ENCODE results near the gene ZNF618. TPM values are rescaled to one million over a fixed set of nuclear protein-coding genes. Genes with fewer than 3 reads are reported as not detected.
A peak's percentile ranks its signal among the peaks of the same experiment; 100 is the strongest.

ZNF618 gene
- total RNA-seq, 2 donors from 2014 or later: 0.33 to 1.4 TPM

DNA sequence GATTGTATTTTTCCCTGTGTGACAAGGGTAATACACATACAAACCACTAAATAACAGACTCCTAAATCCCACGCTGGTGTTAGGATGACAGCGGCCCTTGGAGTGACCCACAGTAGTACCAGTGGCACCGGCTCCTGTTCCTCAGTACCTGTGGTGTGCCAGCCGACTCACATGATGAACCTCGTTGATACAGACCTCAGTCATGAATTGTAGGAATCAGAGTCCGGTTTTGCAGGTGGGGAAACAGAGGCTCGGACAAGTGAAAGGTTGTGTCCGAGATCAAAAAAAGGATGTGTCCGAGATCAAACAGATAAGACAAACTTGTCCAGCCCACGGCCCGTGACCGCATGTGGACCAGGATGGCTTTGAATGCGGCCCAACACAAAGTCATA lies 124.0 kb downstream of the ZNF618 start:
- H3K36me3 Mint-ChIP-seq: no peaks in the 10 kb centered on the region

DNA sequence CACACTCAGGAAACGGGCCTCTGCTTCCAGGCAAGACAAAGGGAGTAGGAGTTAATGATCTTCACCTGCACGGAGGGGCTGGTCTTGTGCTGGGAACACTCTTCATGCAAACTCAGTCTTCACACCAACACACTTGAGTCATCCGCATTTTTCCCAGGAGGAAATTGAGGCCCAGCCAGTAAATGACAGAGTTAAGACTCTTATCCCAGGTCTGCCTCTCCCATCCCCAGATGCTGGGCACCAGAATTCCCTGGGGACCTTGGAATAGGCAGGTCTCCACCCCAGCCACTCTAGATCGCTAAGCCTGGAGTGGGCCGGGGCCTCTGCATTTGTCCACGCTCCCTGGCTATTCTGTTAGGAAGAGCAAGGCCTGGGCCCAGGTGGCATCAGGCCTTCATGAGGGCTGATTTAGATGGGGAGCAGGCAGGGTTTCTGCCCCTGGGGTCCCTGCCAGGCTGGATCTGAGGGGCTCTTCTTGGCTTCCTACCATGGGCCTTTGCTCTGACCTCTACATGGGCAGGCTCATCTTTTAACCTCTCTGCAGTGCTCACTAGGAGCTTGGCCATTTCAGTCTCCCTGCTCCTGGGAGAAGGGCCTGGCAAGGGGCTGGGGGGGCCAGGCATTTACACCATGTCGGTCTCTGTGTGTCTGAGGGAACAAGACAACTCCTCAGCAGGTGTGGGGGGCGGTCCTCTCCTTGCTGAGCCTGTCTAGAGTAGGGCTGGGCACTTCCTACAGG lies 124.7 kb downstream of the ZNF618 start:
- Mint-ChIP-seq H3K27me3 (no peaks in the 10 kb centered on the region), H3K27ac (no peak overlapping the region), H3K4me3 (no peak overlapping the region), H3K4me1 (ENCODE audit: low read depth in 2 of 2) (no peaks in the 10 kb centered on the region), H3K9me3 (no peaks in the 10 kb centered on the region), H3K36me3 (no peaks in the 10 kb centered on the region)
- peak; percentile 10 for DNase-seq (ENCODE audit: low spot score)
- no peak for ATAC-seq

More for the DNA sequence above, 124.0 kb downstream of the ZNF618 start:
- ATAC-seq: no peak
- Mint-ChIP-seq H3K4me3 (no peak overlapping the region), H3K27ac (no peak overlapping the region), H3K9me3 (no peaks in the 10 kb centered on the region), H3K4me1 (ENCODE audit: low read depth in 2 of 2) (no peaks in the 10 kb centered on the region), H3K27me3 (no peaks in the 10 kb centered on the region)
- DNase-seq (ENCODE audit: low spot score): no peak

DNA sequence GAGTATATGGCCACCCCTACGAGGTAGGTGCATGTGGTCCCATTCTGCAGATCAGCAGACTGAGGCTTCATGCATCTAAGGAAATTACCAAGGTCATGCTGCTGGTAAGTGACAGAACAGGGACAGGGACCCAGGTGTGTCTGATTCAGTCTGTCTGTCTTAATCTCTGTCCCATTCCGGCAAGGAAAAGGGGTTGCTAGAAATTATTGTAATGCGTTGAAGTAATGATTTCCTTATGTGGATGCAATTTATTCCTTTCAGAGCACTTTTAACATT lies 125.2 kb downstream of the ZNF618 start:
- no peaks in the 10 kb centered on the region for H3K36me3 Mint-ChIP-seq
- H3K4me3 Mint-ChIP-seq: no peak overlapping the region
- H3K27me3 Mint-ChIP-seq: no peaks in the 10 kb centered on the region
- no peaks in the 10 kb centered on the region for H3K9me3 Mint-ChIP-seq
- no peaks in the 10 kb centered on the region for H3K4me1 Mint-ChIP-seq (ENCODE audit: low read depth in 2 of 2)
- DNase-seq (ENCODE audit: low spot score) (no peak), ATAC-seq (no peak)
- no peak overlapping the region for H3K27ac Mint-ChIP-seq

DNA sequence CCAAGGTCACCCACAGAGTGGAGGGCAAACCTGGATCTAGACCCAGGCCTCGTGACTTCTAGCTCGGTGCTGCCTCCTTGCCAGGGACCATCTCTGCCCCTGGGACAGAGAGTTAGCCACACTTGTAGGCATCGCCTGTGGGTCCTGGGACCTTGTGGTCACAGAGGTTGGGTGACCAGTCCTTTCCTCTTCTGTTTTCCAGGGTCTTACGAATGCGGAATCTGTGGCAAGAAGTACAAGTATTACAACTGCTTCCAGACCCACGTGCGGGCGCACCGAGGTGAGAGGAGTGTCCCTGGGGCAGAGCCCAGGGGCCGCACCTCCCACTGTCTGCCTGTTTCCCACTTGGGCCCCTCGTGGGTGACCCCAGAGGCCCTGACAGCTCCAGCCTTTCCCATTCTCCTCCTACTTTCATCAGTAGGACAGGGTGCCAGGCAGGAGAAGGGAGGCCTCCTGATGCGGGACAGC lies 125.7 kb downstream of the ZNF618 start:
- no peaks in the 10 kb centered on the region for H3K9me3 Mint-ChIP-seq
- H3K27me3 Mint-ChIP-seq: no peaks in the 10 kb centered on the region
- H3K27ac Mint-ChIP-seq: no peak overlapping the region
- DNase-seq (ENCODE audit: low spot score): peak; percentile 1
- no peaks in the 10 kb centered on the region for H3K36me3 Mint-ChIP-seq
- no peak overlapping the region for H3K4me3 Mint-ChIP-seq
- no peak for ATAC-seq
- no peaks in the 10 kb centered on the region for H3K4me1 Mint-ChIP-seq (ENCODE audit: low read depth in 2 of 2)

DNA sequence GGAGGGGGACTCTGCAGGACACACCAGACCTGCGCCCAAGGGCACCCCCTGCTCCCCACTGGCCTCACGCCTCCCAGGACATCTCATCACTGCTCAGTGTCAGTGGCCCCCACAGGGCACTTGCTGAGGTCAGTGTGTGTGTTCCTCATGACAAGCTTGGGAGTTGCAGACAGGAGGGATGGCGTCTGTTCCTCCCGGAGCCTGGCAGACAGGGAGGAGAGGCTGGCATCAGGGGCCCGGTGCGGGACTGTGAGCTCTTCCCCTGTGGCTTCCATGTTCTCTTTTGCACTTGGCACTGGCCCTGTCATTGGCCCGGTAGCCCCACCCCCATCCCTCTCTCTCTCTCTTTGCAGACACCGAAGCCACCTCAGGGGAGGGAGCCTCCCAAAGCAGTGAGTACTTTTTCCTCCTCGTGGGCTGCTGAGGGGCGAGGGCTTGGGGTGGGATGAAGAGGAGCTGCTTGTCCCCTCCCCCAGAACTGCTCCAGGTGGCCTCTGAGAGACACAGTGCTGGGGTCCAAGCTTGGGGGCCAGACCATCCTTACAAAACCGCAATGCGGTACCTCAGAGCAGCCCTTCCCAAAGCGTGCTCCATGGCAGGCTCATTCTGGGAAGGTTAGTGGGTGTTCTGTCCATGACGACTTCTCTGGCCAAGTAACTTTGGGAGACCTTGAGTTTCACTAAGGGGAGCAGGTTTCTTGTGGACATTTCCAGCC lies 126.3 kb downstream of the ZNF618 start:
- ATAC-seq (no peak), DNase-seq (ENCODE audit: low spot score) (peak; percentile 54)
- no peaks in the 10 kb centered on the region for H3K4me1 Mint-ChIP-seq (ENCODE audit: low read depth in 2 of 2)
- no peak overlapping the region for H3K27ac Mint-ChIP-seq
- H3K27me3 Mint-ChIP-seq: no peaks in the 10 kb centered on the region
- no peaks in the 10 kb centered on the region for H3K36me3 Mint-ChIP-seq
- no peak overlapping the region for H3K4me3 Mint-ChIP-seq
- no peaks in the 10 kb centered on the region for H3K9me3 Mint-ChIP-seq

DNA sequence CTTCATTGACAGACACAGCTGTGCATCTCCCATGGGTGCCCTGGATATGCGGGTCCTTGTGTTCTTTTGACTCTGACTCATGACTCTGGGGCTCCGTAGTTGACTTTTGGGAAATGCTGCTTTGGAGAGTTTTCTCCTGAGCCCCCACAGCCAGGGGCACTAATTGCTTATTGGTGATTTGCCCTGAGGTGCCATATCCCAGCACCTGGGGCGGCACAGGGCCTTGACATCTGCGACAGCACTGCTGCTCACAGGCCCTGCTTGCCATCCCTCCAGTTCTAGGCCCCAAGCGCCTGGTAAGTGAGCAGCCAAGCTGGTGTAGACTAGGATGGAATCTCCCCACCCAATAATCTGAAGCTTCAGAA lies 126.9 kb downstream of the ZNF618 start:
- no peak for ATAC-seq
- H3K4me3 Mint-ChIP-seq: no peak overlapping the region
- H3K4me1 Mint-ChIP-seq (ENCODE audit: low read depth in 2 of 2): no peaks in the 10 kb centered on the region
- H3K36me3 Mint-ChIP-seq: no peaks in the 10 kb centered on the region
- no peaks in the 10 kb centered on the region for H3K27me3 Mint-ChIP-seq
- H3K27ac Mint-ChIP-seq: no peak overlapping the region
- peak; percentile 13 for DNase-seq (ENCODE audit: low spot score)
- no peaks in the 10 kb centered on the region for H3K9me3 Mint-ChIP-seq

DNA sequence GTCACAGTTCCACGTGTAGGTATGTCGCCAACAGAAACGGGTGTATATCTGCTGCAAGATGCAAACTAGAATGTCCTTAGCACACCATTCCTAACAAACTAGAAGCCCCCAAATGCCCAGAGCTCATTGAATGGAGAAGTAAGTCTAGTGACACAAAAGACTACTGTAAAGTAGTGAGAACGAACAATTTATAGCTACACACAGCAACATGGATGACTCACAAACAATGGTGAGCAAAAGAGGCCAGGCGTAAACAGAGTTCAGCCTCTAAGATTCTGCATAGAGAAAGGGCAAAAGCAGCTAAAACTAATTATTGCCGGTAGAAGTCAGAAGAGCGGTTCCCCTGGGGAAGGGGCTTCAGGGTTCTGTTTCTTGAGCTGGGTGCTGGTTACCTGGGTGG lies 127.2 kb downstream of the ZNF618 start:
- ATAC-seq (no peak), DNase-seq (ENCODE audit: low spot score) (no peak)
- no peaks in the 10 kb centered on the region for H3K4me1 Mint-ChIP-seq (ENCODE audit: low read depth in 2 of 2)
- no peaks in the 10 kb centered on the region for H3K9me3 Mint-ChIP-seq
- no peaks in the 10 kb centered on the region for H3K36me3 Mint-ChIP-seq
- H3K27ac Mint-ChIP-seq: no peak overlapping the region
- H3K4me3 Mint-ChIP-seq: no peak overlapping the region
- no peaks in the 10 kb centered on the region for H3K27me3 Mint-ChIP-seq

DNA sequence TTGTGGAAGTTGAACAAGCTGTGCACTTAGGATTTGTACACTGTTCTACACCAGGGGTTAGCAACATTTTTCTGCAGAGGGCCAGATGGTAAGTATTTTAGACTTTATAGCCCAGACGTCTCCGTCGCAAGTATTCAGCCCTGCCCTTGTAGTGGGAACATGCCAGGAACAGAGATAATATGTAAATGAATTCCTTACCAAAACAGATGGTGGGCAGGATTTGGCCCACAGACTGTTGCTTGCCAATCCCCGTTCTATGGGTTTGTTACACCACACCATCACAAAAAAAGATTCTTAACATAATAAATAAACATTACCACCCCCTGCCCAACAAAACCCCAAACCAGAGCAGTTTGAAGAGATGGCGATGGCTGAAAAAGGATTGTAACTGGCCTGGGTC lies 127.6 kb downstream of the ZNF618 start:
- Mint-ChIP-seq H3K27me3 (no peaks in the 10 kb centered on the region), H3K36me3 (no peaks in the 10 kb centered on the region)

DNA sequence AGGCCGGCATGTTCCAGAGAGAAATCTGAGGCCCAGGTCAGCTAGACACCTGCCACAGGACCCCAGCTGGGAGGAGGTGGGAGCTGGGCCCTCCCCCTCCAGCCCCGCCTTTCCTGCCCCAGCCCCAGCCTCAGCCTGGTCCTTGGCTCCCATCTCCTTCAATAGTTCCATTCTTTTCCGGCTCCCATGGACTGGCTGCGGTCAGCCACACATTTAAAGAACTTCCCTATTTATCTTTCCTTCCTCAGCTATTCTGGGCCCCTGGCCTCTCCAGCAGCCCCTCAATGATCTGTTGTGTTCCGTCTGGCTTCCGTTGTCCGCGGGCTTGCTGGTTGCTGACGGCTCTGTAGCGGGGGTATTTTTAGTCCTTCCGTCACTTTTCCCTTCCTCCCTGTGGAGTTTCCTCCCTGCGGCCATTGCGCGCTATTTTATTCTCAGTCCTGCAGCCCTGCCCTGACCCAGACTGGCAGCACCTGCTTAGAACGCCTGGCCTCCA lies 128.2 kb downstream of the ZNF618 start:
- peak; percentile 15 for DNase-seq (ENCODE audit: low spot score)

More for the DNA sequence above, 127.6 kb downstream of the ZNF618 start:
- Mint-ChIP-seq H3K27ac (no peak overlapping the region), H3K4me1 (ENCODE audit: low read depth in 2 of 2) (no peaks in the 10 kb centered on the region), H3K9me3 (no peaks in the 10 kb centered on the region), H3K4me3 (no peak overlapping the region)
- DNase-seq (ENCODE audit: low spot score) (no peak), ATAC-seq (no peak)

DNA sequence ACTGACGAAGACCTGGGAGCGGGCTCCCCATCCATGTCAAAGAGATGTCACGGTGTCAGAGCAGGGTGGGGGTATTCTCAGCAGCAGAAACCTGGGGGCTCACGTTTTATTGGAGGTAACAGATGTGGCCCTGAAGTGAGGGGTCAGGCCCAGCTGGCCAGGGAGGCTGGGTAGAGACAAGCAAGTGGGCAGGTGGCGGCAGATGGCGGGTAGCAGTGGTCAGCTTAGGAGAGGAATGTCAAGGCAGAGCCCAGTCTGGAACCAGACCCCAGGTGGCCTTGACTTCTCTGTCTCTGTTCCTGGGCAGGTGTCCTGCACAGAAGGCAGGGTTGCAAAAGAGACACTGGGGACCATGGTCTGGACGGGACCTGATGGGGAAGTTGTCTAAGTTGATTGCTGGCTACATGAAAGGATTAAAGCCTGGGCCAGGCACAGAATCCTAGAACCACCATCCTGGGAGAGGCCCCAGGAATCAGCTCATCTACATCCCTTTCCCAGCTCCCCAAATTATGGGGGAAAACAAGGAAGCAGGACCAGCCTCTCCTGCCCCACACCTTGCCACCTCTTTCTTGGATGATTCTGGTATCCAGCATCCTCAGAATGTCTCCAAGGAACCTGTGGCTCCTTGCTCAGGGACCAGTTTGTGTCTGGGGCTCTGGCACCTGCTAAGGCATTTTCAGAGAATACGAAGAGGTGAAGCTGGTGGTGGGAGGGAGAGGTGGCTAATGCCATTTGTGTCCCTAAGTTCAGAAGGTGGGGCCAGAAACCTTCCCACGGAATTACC lies 129.5 kb downstream of the ZNF618 start:
- Mint-ChIP-seq H3K27ac (no peak overlapping the region), H3K27me3 (no peaks in the 10 kb centered on the region), H3K36me3 (no peaks in the 10 kb centered on the region), H3K4me3 (no peak overlapping the region), H3K4me1 (ENCODE audit: low read depth in 2 of 2) (no peaks in the 10 kb centered on the region), H3K9me3 (no peaks in the 10 kb centered on the region)
- DNase-seq (ENCODE audit: low spot score) (peak; percentile 40), ATAC-seq (no peak)

More for the DNA sequence above, 128.2 kb downstream of the ZNF618 start:
- Mint-ChIP-seq H3K27me3 (no peaks in the 10 kb centered on the region), H3K4me1 (ENCODE audit: low read depth in 2 of 2) (no peaks in the 10 kb centered on the region), H3K4me3 (no peak overlapping the region), H3K36me3 (no peaks in the 10 kb centered on the region), H3K27ac (no peak overlapping the region), H3K9me3 (no peaks in the 10 kb centered on the region)
- no peak for ATAC-seq

DNA sequence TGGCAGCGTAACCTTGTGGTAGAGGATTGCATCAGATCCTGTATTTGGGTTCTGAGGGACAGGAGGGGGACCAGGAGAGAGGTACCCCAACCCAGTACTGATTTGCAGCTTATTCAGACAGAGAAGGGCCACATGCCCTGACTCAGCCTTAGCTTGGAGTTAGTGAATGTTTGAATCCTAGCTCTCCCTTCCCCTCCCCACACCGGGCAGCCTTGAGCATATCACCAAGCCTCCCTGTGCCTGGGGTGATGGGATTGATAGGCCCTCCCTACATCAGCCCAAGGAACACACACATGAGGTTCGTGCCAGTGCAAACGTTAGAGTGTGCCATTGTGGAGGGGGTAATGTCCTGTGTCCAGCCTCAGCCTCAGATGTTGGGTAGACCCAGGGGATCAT lies 130.0 kb downstream of the ZNF618 start:
- Mint-ChIP-seq H3K9me3 (no peaks in the 10 kb centered on the region), H3K27ac (no peak overlapping the region), H3K4me1 (ENCODE audit: low read depth in 2 of 2) (no peaks in the 10 kb centered on the region), H3K4me3 (no peak overlapping the region), H3K36me3 (no peaks in the 10 kb centered on the region), H3K27me3 (no peaks in the 10 kb centered on the region)
- ATAC-seq (no peak), DNase-seq (ENCODE audit: low spot score) (peak; percentile 49)

DNA sequence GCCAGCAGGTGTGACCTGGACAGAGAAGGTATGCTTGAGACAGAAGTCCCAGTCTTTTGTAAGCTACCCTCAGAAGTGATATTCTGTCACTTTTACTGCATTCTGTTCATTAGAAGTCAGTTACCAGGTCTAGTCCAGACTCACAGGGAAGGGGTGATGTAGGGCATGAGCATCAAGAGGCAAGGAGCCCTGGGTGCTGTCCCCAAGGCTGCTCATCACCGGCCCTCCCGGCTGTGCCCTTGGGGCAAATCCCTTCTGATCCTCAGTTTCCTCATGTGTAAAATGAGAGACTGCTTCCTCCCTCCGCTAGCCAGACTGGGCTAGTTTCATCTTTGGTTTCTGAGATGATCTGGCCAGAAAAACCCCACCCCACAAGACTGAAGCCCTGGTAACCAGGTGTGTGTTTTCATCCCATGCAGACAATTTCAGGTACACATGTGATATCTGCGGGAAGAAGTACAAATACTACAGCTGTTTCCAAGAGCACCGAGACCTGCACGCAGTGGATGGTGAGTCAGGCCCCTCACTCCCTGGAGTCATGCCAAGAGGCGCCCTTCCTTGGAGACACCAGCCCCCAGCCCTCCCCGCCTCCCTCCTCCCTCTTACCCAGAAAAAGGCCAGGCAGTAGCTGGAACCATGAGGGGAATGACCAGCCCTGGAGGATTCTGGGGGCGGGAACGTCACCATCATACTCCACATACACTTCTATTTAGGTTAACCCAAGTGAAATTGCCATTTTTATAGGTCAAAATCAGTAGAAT lies 131.0 kb downstream of the ZNF618 start:
- no peak overlapping the region for H3K4me3 Mint-ChIP-seq
- no peaks in the 10 kb centered on the region for H3K9me3 Mint-ChIP-seq
- ATAC-seq (no peak), DNase-seq (ENCODE audit: low spot score) (no peak)
- H3K27me3 Mint-ChIP-seq: no peaks in the 10 kb centered on the region
- H3K4me1 Mint-ChIP-seq (ENCODE audit: low read depth in 2 of 2): no peaks in the 10 kb centered on the region
- no peak overlapping the region for H3K27ac Mint-ChIP-seq
- no peaks in the 10 kb centered on the region for H3K36me3 Mint-ChIP-seq

DNA sequence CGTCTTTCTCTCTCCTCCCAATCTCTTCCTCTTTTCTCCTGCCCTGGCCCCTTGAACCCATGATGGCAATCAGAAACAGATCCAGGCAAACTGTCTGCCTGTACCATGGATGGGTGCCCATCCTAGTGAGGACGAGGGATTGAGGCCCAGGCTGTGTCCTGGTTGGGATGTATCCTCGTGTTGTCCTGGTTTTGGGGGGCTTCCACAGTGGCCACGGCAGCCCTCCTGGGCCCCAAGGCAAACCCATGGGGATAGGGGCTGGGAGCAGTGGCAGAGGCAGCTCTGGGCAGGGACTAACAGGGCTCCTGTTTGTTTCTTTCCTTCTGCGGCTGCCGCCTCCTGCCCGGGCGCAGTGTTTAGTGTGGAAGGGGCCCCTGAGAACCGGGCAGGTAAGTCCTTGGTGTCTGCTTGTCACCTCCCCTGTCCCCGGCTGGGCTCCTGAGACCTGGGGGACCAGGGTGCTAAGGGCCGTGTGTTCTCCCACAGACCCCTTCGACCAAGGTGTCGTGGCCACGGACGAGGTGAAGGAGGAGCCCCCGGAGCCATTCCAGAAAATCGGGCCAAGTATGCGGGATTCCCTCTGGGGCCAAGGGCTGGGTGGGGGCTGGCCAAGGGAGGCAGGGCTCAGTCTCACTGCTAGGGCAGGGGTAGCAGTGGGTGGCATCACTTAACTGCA lies 132.0 kb downstream of the ZNF618 start:
- Mint-ChIP-seq H3K9me3 (no peaks in the 10 kb centered on the region), H3K4me3 (no peak overlapping the region), H3K27me3 (no peaks in the 10 kb centered on the region), H3K27ac (no peak overlapping the region), H3K36me3 (peaks cover 5% of the 10 kb centered on the region), H3K4me1 (ENCODE audit: low read depth in 2 of 2) (no peaks in the 10 kb centered on the region)
- DNase-seq (ENCODE audit: low spot score) (no peak), ATAC-seq (peak in 1 of 2 donors; percentile 40)
